SIG-M5 (cell line): ENCODE data around the gene LST1.

Source experiments
- DNase-seq: peaks from one replicate; lab custom pipeline; 2025; lab: John Stamatoyannopoulos, UW

LST1 gene

DNA sequence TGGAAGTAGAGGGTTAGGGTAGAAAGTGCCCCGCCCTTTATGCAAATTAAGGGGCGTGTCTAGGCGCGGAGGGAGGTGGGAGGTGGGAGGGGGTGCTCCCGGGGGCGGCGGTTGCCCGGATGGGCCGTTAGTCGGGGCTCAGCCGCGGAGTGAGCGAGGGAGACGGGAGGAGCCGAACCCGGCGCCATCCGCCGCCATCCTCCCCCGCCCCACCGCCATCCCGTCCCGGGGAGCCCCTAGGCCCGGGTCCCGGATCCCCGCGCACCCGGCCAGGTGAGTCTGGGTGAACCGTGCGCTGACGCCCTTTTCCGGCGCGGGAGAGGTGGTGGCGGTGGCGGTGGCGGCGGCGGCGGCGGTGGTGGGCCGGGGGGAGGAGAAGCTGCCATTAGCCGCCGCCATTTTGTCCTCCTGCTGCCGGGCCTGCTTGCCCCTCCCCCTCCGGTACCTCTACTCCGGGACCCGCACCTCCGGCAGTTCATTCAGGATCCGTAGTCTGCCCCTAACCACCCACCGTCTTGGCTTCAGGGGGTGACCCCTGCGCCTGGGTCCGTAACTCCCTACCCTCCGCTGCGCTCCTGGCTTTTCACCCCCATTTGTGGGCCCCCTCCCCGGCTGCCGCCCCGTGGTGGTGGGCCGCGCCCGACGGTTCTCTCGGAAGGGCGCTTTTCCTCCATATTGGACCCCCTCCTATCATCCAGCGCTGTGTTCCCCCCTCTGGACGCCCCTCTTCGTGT, 34.7 kb downstream of the LST1 start, which contains the start of gene PRRC2A:
Gene PRRC2A, plus strand, starts transcription at position 130 of the 734 bp plus-strand sequence. CDS start 2,075 bp downstream, outside the sequence.
- DNase-seq: no peak

DNA sequence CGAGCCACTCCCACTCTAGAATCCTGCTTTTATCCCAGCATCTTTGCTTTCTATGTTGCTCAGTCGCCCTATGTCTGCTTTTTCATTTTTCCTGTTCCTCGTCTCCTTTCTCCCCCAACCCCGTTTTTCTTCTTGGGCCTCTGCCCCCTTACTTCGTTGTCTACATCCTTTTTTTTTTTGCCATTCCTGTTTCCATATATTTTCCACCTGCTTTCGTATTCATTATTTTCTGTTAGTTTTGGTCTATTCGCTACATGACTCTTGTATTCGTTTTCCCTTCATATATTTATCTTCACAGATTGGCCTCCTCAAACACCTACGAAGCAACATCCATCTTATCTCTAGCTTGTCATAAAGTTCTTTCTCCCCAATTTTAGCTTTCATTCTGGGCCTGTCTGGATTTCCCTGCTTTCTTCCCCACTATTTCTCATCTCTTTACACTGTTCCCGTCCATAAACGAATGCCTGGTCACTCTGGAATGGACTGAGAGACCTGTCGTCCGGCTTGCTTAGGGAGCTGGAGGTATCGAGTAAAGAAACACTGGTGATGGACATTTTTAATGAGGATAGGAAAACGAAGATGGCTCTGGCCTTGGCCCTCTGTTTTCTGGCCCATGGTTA, 35.4 kb downstream of the LST1 start:
- DNase-seq: no peak

DNA sequence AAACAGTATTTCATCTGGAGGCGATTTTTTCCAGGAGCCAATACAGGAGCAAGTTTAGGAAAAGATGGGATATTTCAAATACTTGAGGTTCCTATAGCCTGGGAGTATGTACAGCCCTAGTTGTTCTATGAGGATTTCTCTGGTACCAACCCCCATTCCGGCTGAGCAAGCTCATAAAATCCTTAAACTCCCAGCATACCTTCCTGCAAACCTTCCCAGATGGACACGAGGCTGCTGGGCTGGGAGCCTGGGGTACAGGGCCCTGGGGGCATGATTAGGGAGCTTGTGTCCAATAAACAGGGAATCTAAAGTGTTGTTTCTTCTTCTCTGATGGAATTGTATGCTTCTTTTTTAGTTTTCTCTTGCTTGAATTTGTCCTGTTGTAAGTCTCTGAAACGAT, 35.9 kb downstream of the LST1 start:
- DNase-seq: no peak

DNA sequence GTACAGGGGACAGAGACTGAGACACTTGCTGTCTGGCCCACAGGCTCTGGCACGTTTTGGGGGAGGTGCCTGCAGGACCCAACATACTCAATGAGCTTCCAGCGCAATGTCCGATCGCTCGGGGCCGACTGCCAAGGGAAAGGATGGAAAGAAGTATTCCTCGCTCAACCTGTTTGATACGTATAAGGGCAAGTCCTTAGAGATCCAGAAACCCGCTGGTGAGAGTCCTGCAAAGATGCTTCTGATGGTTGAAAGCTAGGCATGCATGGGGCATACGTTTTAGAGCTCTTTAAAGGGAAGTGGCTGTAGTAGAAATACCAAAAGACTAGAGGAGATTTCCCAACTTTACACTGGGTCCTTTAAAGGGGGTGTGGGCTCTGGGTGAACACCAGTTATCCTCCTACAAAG, 36.6 kb downstream of the LST1 start:
- DNase-seq: peak; percentile 23

DNA sequence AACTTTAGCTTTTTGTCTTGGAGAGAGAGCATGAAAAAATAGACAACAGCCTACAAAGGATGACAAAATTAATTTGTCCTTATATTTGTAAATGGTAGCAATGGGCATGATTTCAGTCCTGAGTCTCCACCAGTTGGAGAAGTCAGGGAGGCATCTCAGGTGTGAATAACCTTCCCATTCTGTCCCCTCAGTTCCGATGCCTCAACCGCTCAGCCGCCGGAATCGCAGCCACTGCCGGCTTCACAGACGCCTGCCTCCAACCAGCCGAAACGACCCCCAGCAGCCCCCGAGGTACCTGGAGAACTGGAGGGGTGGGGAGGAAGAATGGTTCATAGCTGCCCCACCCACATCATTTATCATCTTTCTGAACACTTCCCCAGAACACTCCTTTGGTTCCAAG, 38.0 kb downstream of the LST1 start:
- no peak for DNase-seq

DNA sequence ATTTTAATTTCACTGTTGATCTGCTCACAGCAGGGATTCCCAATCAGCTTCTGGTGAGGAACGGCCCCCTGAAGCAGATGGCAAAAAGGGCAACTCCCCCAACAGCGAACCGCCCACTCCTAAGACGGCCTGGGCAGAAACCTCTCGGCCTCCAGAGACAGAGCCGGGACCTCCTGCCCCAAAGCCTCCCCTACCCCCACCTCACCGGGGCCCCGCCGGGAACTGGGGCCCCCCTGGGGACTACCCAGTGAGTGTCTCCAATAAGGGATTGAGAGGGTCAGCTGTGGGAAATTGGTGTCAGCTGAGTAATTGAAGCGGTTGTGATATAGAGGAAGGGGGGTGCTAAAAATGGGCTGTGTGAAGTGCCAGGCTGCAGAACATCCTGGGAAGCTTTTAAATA, 40.9 kb downstream of the LST1 start:
- DNase-seq: no peak

DNA sequence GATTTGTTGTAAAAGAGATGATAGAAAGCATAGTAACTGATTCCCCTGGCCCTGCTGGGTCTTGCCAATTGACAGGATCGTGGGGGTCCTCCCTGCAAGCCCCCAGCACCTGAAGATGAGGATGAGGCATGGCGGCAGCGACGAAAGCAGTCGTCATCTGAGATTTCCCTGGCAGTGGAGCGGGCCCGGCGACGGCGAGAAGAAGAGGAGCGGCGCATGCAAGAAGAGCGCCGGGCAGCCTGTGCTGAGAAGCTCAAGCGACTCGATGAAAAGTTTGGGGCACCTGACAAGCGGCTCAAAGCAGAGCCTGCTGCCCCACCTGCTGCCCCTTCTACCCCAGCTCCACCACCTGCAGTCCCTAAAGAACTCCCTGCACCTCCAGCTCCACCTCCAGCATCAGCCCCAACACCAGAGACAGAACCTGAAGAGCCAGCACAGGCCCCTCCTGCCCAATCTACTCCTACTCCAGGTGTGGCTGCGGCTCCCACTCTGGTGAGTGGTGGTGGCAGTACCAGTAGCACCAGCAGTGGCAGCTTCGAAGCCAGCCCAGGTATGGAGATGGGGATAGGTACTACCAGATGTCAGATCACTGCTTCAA, 41.7 kb downstream of the LST1 start:
- no peak for DNase-seq

DNA sequence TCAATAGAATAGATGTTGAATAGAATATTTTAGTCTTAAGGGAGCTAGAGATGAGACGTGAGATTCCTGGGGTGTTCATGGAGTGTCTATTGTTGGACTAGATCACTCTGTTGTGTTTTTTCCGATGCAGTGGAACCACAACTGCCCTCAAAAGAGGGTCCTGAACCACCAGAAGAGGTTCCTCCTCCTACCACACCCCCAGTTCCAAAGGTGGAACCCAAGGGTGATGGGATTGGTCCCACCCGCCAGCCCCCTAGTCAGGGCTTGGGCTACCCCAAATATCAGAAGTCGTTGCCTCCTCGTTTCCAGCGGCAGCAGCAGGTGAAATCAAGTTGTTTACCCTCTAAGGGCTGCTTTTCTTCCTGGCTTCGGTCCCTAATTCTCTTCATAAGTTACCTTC, 42.9 kb downstream of the LST1 start:
- no peak for DNase-seq

DNA sequence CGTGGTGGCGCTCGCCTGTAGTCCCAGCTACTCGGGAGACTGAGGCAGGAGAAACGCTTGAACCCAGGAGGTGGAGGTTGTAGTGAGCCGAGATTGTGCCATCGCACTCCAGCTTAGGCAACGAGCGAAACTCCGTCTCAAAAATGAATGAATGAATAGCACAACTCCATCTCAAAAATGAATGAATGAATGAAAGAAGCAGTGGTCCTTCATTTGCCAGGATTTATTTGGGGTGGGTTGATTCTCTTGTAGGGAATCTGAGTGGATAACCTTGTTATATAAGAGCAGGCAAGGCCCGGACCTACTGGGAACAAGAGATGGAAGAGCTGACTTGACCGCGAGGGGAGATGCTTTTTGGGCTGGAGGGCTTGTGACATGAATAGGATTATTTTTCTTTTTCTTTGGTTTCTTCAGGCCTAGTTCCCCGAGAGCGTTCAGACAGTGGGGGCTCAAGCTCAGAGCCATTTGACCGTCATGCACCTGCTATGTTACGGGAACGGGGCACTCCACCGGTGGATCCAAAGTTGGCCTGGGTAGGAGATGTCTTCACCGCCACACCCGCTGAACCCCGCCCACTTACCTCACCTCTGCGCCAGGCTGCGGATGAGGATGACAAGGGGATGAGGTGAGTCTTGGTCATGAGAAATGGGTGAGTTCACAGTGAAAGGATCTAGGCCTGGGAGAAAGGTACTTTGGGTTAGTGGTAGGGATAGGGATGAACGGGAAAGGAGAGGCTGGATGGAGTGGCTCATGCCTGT, 44.3 kb downstream of the LST1 start:
- DNase-seq: no peak

DNA sequence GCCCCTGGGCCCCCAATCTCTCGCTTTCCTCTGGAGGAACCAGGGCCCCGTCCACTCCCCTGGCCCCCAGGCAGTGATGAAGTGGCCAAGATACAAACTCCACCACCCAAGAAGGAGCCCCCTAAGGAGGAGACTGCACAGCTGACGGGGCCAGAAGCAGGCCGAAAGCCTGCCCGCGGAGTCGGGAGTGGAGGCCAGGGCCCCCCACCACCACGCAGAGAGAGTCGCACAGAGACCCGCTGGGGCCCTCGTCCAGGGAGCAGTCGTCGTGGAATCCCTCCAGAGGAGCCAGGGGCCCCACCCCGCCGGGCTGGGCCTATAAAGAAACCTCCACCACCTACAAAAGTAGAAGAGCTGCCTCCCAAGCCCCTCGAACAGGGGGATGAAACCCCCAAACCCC, 45.1 kb downstream of the LST1 start:
- no peak for DNase-seq

DNA sequence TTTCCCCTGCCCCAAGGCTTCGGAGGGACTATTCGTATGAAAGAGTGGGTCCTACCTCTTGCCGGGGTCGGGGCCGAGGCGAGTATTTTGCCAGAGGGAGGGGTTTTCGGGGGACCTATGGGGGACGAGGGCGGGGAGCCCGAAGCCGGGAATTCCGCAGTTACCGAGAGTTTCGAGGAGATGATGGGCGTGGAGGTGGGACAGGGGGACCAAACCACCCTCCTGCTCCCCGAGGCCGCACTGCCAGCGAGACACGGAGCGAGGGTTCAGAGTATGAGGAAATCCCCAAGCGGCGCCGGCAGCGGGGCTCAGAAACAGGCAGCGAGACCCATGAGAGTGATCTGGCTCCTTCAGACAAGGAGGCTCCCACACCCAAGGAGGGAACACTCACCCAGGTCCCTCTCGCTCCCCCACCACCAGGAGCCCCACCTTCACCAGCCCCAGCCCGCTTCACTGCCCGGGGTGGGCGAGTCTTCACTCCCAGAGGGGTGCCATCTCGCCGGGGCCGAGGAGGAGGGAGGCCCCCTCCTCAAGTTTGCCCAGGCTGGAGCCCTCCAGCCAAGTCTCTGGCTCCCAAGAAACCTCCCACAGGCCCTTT, 45.7 kb downstream of the LST1 start:
- DNase-seq: no peak

DNA sequence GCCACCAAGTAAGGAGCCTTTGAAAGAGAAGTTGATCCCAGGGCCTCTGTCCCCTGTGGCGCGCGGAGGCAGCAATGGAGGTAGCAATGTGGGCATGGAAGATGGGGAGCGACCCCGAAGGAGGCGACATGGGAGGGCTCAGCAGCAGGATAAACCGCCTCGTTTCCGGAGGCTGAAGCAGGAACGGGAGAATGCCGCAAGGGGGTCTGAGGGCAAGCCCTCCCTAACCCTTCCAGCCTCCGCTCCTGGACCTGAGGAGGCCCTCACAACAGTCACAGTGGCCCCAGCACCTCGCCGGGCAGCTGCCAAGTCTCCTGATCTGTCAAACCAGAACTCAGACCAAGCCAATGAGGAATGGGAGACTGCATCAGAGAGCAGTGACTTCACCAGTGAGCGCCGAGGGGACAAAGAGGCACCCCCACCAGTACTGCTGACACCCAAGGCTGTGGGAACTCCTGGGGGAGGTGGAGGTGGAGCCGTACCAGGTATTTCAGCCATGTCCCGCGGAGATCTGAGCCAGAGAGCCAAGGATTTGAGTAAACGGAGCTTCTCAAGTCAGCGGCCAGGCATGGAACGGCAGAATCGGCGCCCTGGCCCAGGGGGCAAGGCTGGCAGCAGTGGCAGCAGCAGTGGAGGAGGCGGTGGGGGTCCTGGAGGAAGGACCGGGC, 46.3 kb downstream of the LST1 start:
- DNase-seq: no peak

DNA sequence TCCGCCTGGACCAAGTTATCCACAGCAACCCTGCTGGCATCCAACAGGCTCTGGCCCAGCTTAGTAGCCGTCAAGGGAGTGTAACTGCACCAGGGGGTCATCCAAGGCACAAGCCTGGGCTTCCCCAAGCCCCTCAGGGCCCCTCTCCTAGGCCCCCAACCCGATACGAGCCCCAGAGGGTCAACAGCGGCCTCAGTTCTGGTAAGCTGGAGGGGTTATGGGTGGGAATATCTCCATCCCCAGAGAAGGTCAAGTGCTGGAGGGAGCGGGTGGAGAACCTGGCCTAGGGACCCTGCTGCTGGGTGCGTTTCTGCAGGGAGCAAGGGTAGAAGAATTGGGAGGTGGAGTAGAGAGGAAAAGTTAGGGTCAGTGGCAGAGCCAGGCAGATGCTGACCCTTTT, 47.4 kb downstream of the LST1 start:
- DNase-seq: no peak

DNA sequence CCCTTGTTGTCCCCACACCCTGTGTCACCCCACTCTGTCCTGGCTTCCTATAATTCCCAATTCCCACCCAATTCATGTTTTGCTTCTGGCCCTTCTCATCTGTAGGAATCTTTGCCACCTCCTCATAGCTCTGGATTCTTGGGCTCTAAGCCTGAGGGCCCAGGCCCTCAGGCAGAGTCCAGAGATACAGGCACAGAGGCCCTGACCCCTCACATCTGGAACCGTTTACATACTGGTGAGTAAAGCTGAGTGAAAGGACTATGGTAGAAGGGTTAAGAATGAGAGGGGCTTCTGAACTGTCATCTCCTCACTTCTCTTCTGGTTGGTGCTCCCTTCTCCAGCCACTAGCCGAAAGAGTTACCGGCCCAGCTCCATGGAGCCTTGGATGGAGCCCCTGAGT, 48.1 kb downstream of the LST1 start:
- DNase-seq: no peak

DNA sequence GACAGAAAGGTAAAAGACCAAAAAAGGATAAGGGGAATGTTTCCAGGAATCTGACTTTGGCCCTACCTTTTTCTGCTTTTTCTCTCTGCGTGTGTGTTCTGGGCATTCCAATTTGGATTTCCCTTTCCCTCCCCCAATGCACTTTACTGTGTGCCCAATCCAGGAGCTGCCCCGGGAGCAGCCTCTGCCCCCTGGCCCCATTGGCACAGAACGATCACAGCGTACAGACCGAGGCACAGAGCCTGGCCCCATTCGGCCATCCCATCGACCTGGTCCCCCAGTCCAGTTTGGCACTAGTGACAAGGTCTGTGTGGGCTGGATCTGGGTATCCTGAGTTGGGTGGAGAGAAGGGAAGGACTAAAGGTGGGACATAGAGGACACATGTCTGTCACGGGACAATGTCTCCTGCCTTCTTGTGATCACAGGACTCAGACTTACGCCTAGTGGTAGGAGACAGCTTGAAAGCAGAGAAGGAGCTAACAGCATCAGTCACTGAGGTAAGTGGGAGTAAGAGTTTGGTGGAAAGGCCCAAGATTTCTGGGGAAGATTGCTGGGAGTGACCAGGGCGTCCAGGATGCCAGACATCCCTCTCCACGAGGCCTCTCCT, 49.0 kb downstream of the LST1 start:
- DNase-seq: no peak

DNA sequence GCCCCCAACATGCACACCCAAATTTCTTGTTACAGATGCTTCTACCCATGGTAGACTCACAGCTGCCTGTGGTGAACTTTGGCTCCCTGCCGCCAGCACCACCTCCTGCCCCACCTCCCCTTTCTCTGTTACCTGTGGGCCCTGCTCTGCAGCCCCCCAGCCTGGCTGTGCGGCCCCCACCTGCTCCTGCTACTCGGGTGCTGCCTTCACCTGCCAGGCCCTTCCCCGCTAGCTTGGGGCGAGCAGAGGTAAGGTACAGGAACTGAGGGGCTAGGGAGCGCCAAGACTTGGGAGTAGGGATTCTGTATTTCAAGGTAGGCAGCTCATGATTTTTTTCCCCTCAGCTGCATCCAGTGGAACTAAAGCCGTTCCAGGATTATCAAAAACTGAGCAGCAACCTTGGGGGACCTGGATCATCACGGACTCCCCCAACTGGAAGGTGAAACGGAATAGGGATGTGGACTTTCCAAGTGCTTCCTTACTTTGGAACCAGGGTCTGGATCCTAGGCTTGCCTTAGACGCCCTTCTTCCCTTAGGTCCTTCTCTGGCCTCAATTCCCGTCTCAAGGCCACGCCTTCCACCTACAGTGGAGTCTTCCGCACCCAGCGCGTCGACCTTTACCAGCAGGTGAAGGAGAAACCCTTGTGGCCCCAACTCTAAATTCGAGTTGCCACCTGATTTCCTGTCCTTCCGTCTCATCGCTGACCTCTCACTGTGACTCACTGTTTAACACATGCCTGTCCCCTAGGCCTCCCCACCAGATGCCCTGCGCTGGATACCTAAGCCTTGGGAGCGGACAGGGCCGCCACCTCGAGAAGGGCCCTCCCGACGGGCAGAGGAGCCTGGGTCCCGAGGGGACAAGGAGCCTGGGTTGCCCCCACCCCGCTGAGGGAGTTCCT, 50.9 kb downstream of the LST1 start:
- no peak for DNase-seq
